Testis (tissue), 2 donors: ENCODE results near the gene TSPAN11.

ENCODE experiments used
- CTCF ChIP-seq, 3 experiments: fragments of 450-650 bp in 2 of 3; fragments of 200-600 bp in 1 of 3; sonication (generic) in 1 of 3; IDR thresholded peaks; one replicate each; pipeline ENCODE4 v1.5.1; 2016 to 2019; ENCODE audit warnings: antibody characterized with exemption in 3 of 3, mild to moderate bottlenecking in 2 of 3, moderate library complexity in 1 of 3
- POLR2A ChIP-seq: fragments of 450-650 bp; IDR thresholded peaks from one replicate; pipeline ENCODE4 v1.6.1; 2017; ENCODE audit warnings: antibody characterized with exemption, mild to moderate bottlenecking, moderate library complexity

GRCh38 chr12:31008241-31008761 is 81.8 kb downstream of the TSPAN11 start:
- TF ChIP-seq CTCF (IDR thresholded peaks at IDR 0.05) (no peak), POLR2A (no peak)
